Subcutaneous adipose tissue (tissue), 4 donors: Measurements from ENCODE around the gene TSEN54. TPM values are rescaled to one million over a fixed set of nuclear protein-coding genes. Genes with fewer than 3 reads are reported as not detected.

ENCODE experiments used
- CTCF ChIP-seq: fragments of 450-650 bp; IDR thresholded peaks from one replicate; pipeline ENCODE4 v1.5.1; 2016; ENCODE audit warnings: low read depth, mild to moderate bottlenecking, control low read depth, antibody characterized with exemption, moderate library complexity
- total RNA-seq, 4 donors: library from RNA; depleted of rRNA; stranded (reverse); fragments of >200 nt; gene quantifications; one replicate each; pipeline ENCODE4 v1.1.0, GENCODE V29; 2016

Gene TSEN54
- total RNA-seq, 4 donors from 2014 or later, result 9.5 to 23.8 (median 17.3) TPM

- no peak for TF ChIP-seq CTCF
These were observed 10.2 kb upstream of the TSEN54 start for GRCh38 chr17:75506134-75506533.

GRCh38 chr17:75506888-75507287, 9.4 kb upstream of the TSEN54 start:
- TF ChIP-seq CTCF, result no peak

- TF ChIP-seq CTCF, result no peak
These were observed 8.3 kb upstream of the TSEN54 start for GRCh38 chr17:75507733-75508719.

- TF ChIP-seq CTCF, result no peak
These were observed 7.4 kb upstream of the TSEN54 start for GRCh38 chr17:75508931-75509361.

GRCh38 chr17:75509528-75510258, 6.6 kb upstream of the TSEN54 start:
- no peak for TF ChIP-seq CTCF

- TF ChIP-seq CTCF, result no peak
These were observed 5.1 kb upstream of the TSEN54 start for GRCh38 chr17:75511270-75511609.
